Common myeloid progenitor, CD34-positive (primary cell): ENCODE data around the gene CEP89.
"Not testable (repeated sequence)": the region's sequence is repeated elsewhere in the genome, so short reads cannot be mapped to it uniquely, and the experiment has no call there.

Experiments
- CTCF ChIA-PET: fragments of 350-600 bp; sonication (Branson Sonifier 250); formaldehyde crosslinking; loops from one replicate; lab custom pipeline; 2021; ENCODE audit warnings: antibody characterized with exemption; lab: Charles Lee
- POLR2A ChIA-PET: fragments of 350-600 bp; sonication (Branson Sonifier 250); formaldehyde crosslinking; loops from one replicate; lab custom pipeline; 2021; ENCODE audit warnings: antibody characterized with exemption; lab: Charles Lee
- DNase-seq, 3 donors: peaks; one replicate each; pipeline versions ENCODE4 v3.0.0 to v3.0.0-alpha.2; 2013
- H3K27ac ChIP-seq, 2 experiments: 1 replicate in 1 of 2; 2 replicates in 1 of 2; pipeline ENCODE4 v1.7.0; 2013; ENCODE audit warnings: inconsistent platforms in 2 of 2, low read length in 2 of 2, mild to moderate bottlenecking in 2 of 2, low read depth in 1 of 2, moderate library complexity in 1 of 2; ENCODE audit not compliant: severe bottlenecking in 2 of 2, insufficient read depth in 1 of 2, poor library complexity in 1 of 2
- H3K27me3 ChIP-seq, 5 experiments: replicated peaks in 2 of 5; 1 replicate in 3 of 5; 2 replicates in 2 of 5; pipeline versions ENCODE4 v1.6.1 to v1.7.0; 2013; ENCODE audit warnings: low read length in 4 of 5, mild to moderate bottlenecking in 2 of 5, moderate library complexity in 2 of 5, inconsistent platforms in 1 of 5; ENCODE audit not compliant: insufficient read depth in 5 of 5, control insufficient read depth in 4 of 5
- H3K36me3 ChIP-seq, 4 experiments: 1 replicate in 2 of 4; 2 replicates in 2 of 4; pipeline versions ENCODE4 v1.6.1 to v1.7.0; 2013; ENCODE audit warnings: low read length in 3 of 4, control low read depth in 1 of 4, mild to moderate bottlenecking in 1 of 4; ENCODE audit not compliant: control insufficient read depth in 4 of 4, insufficient read depth in 4 of 4
- H3K4me1 ChIP-seq, 4 experiments: 1 replicate in 3 of 4; 2 replicates in 1 of 4; pipeline versions ENCODE4 v1.6.1 to v1.7.1; 2013; ENCODE audit warnings: low read length in 3 of 4, mild to moderate bottlenecking in 3 of 4, control low read depth in 1 of 4, inconsistent platforms in 1 of 4, moderate library complexity in 1 of 4; ENCODE audit not compliant: control insufficient read depth in 4 of 4, insufficient read depth in 4 of 4; ENCODE audit errors: control extremely low read depth in 1 of 4
- H3K4me3 ChIP-seq, 7 experiments: 1 replicate in 4 of 7; 2 replicates in 3 of 7; pipeline versions ENCODE4 v1.5.1 to v1.7.0; 2013; ENCODE audit warnings: mild to moderate bottlenecking in 7 of 7, low read length in 6 of 7, moderate library complexity in 6 of 7, inconsistent platforms in 2 of 7, low read depth in 2 of 7, control low read depth in 1 of 7; ENCODE audit not compliant: insufficient read depth in 4 of 7, control insufficient read depth in 1 of 7; ENCODE audit errors: extremely low read depth in 1 of 7
- H3K9me3 ChIP-seq, 5 experiments: 1 replicate in 4 of 5; 2 replicates in 1 of 5; pipeline versions ENCODE4 v1.6.1 to v1.7.1; 2013; ENCODE audit warnings: low read length in 4 of 5, mild to moderate bottlenecking in 2 of 5, inconsistent platforms in 1 of 5, low read depth in 1 of 5, moderate library complexity in 1 of 5; ENCODE audit not compliant: control insufficient read depth in 4 of 5, insufficient read depth in 2 of 5; ENCODE audit errors: control extremely low read depth in 1 of 5
- WGBS: methylation state at CpG from one replicate; pipeline ENCODE4 v1.1.5; 2013; ENCODE audit not compliant: insufficient coverage; 5-methylcytosine and 5-hydroxymethylcytosine counted together

Gene CEP89

DNA sequence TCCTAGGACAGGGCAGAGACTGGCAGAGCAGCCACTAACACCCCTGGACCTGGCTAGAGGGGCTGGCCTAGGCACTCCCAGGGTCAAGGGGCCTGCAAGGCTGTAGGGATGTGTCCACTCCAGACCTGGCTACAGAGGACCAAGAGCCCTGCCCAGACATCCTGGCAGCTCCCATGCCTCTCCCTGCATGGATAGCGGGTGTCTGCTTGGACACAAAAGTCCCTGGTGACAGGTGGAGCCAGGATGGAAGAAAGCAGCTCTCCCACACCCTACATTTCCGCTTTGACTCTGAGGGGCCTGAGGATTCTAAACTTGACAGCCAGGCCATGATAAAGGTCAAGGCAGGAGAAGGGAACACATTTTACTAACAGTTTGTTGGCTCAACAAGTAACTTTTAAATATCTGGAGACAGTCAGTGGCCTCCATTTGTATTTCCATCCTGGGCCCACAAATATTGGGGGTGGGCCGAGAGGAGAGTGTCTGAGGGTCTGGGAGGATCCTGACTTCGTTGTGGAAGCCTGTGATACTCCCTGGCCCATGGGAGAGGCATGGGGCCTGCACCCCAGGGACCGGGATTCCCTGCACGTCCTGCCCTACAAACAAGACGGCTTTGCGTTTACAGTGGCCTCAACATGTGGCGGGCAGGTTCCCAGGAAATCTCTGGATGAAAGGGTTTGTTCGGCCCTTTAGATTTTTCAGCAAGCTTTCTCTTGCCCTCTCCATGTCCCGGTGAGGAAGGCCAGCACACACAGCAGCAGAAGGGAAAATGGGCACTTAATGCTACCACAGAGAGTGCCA, 82.4 kb downstream of the CEP89 start:
- no peak overlapping the region for H3K4me3 ChIP-seq
- CTCF ChIA-PET: no interaction called here
- peaks cover 0 to 41% (median 7%) of the 10 kb centered on the region in 4 experiments for H3K36me3 ChIP-seq
- H3K9me3 ChIP-seq: peaks cover 0 to 36% (median 7%) of the 10 kb centered on the region in 5 experiments
- no peaks in the 10 kb centered on the region for H3K27me3 ChIP-seq
- POLR2A ChIA-PET: no interaction called here
- 99% methylated on average over 8 of the region's 11 CpGs for WGBS
- H3K4me1 ChIP-seq: no peaks in the 10 kb centered on the region
- no peak for DNase-seq
- no peak overlapping the region for H3K27ac ChIP-seq

DNA sequence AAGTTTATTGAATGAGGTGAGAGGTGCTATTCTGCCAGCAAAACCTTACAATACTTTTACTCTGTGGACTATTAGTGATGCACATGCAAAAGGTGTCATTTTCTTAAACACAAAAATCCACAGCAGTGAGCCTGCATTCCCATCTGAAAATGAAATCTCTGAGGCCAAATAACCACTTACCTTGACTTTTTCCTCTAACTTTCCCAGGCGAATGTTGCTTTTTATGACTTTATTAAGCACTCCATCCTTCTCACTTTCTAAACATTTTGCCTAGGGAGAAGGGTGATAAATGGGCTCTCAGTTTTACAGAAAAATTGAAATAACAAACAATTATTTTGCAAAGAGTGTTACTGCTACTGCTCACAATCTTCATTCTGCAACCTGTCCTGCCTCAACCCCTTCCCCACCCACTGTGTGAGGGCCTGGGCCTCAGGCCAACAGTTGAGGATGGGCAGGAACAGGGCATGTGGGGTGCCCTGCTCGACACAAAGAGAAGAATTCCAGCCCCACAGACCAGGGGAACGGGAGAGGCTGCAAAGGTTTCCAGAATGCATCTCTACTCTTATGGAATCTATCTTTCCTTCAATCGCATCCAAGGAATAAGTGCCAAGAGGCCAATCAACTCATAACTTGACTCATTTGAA, 84.1 kb downstream of the CEP89 start:
- CTCF ChIA-PET: no interaction called here
- POLR2A ChIA-PET: no interaction called here
- Histone ChIP-seq H3K9me3 (peaks cover 0 to 22% (median 7%) of the 10 kb centered on the region in 5 experiments), H3K27ac (no peak overlapping the region), H3K4me3 (no peak overlapping the region), H3K27me3 (no peaks in the 10 kb centered on the region), H3K36me3 (peaks cover 0 to 27% (median 3%) of the 10 kb centered on the region in 4 experiments), H3K4me1 (no peaks in the 10 kb centered on the region)
- no peak for DNase-seq
- 100% methylated on average over 3 of the region's 4 CpGs for WGBS

DNA sequence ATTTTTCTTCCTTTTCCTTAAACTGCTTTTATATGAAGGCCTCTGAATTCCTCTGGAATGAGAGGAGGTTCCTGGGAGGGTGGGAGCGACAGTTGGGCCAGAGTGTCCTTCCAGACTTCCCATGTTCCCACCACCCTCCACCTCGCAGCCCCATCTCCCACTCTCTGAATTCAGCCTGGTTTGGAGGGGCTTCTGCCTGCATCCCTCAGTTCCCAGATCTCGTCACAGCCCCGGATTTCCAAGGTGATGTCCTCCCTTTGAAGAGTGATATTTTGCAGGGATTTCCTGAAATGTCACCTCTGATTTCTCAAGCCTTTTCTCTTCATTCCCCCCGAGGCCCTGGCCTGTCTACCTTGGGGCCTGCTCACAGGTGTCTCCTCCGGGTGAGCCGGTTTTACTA, 85.5 kb downstream of the CEP89 start:
- Histone ChIP-seq H3K36me3 (peaks cover 0 to 28% (median 3%) of the 10 kb centered on the region in 4 experiments), H3K27me3 (no peaks in the 10 kb centered on the region), H3K4me1 (no peaks in the 10 kb centered on the region), H3K27ac (no peak overlapping the region), H3K4me3 (no peak overlapping the region), H3K9me3 (peaks cover 0 to 12% (median 7%) of the 10 kb centered on the region in 5 experiments)
- ChIA-PET POLR2A (no interaction called here), CTCF (no interaction called here)
- DNase-seq: no peak
- 90% methylated on average over 3 of the region's 7 CpGs for WGBS

DNA sequence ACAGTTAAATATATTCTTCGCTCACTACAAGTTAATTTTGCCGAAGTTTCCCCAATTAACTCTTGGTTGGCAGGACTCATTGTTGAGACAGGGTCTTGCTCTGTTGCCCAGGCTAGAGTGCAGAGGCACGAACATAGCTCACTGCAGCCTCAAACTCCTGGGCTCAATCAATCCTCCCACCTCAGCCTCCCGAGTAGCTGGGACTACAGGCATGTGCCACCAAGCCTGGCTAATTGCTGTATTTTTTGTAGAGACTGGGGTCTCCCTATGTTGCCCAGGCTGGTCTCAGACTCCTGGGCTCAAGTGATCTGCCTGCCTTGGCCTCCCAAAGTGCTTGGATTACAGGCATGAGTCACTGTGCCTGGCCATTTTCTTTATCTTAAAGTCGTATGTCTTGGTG, 86.5 kb downstream of the CEP89 start:
- H3K36me3 ChIP-seq: peaks cover 0 to 18% (median 3%) of the 10 kb centered on the region in 4 experiments
- H3K27ac ChIP-seq, CTCF ChIA-PET, H3K4me3 ChIP-seq, H3K9me3 ChIP-seq, H3K4me1 ChIP-seq, POLR2A ChIA-PET, H3K27me3 ChIP-seq, DNase-seq: not testable (repeated sequence)
- 94% methylated on average over 5 of the region's 5 CpGs for WGBS

DNA sequence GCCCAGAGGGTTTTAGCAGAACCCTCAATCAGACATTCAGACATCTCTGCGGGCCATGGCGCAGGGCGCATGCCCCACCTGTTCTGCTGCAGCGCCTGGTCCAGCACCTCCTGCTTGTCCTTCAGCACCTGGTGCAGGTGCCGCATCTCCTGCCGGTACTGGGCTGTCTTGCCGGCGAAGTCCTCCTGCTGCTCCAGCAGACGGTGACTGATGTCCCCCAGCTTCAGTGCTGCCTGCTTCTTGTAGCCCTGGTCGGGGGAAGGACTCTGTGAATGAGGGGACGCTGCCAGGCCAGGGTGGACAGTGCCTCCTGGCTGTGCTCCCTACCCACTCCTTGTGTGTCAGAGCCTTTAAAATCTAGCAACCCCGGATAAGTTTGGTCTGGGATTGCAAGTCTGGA, 90.0 kb downstream of the CEP89 start:
- WGBS: 100% methylated on average over 12 of the region's 12 CpGs
- no peak overlapping the region for H3K27ac ChIP-seq
- H3K4me1 ChIP-seq: no peaks in the 10 kb centered on the region
- CTCF ChIA-PET: no interaction called here
- DNase-seq: no peak
- no peak overlapping the region for H3K4me3 ChIP-seq
- H3K9me3 ChIP-seq: no peaks in the 10 kb centered on the region
- H3K36me3 ChIP-seq: peaks cover 0 to 16% (median 4%) of the 10 kb centered on the region in 4 experiments
- no peaks in the 10 kb centered on the region for H3K27me3 ChIP-seq
- POLR2A ChIA-PET: no interaction called here

DNA sequence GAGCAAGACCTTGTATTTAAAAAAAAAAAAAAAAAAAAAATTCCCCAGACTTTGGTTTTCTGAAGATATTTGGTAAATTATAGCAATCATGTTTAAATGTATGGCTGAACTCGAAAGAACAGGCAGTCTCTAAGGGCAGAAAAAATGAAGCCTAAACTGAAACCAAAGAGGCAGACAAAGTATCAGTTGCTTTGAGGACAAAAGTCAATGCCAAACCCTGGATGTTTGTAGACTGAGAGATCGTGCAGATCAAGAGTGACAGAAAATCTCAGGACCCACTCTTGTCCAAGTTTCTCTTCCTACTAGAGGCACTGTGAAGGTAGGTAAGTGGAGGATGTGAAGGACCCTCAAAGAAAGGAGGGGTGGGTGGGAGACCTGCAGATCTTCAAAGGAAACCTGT, 91.1 kb downstream of the CEP89 start:
- CTCF ChIA-PET: no interaction called here
- Histone ChIP-seq H3K4me3 (no peak overlapping the region), H3K9me3 (no peaks in the 10 kb centered on the region), H3K27ac (no peak overlapping the region), H3K27me3 (no peaks in the 10 kb centered on the region), H3K36me3 (peaks cover 0 to 16% (median 4%) of the 10 kb centered on the region in 4 experiments), H3K4me1 (no peaks in the 10 kb centered on the region)
- POLR2A ChIA-PET: no interaction called here
- DNase-seq: no peak
- 100% methylated on average over 2 of the region's 2 CpGs for WGBS

DNA sequence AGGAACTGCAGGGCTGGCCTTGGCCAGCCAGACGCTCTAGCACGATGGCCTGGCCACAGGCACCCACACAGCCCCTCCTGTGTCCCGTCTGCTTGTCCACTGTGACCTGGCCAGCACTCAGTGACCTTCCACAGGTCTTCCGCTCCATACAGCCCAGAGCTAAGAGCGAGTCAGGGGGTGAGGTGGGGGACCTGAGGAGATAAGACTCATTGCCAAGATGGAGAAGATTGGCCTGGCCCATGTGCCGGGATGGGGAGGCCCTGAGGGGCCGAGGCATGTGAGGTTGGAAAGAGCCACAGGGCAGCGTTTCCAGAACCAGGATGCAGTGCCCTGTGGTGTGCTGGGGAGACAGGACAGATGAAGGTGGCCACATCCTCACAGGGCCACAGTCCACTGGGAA, 92.0 kb downstream of the CEP89 start:
- 97% methylated on average over 7 of the region's 8 CpGs for WGBS
- Histone ChIP-seq H3K4me3 (no peak overlapping the region), H3K9me3 (no peaks in the 10 kb centered on the region), H3K27ac (no peak overlapping the region), H3K27me3 (no peaks in the 10 kb centered on the region), H3K36me3 (peaks cover 0 to 16% (median 4%) of the 10 kb centered on the region in 4 experiments), H3K4me1 (no peaks in the 10 kb centered on the region)
- CTCF ChIA-PET: no interaction called here
- POLR2A ChIA-PET: no interaction called here
- no peak for DNase-seq
